ENCODE measurements around the gene WDFY1.
A peak's percentile ranks its signal among the peaks of the same experiment; 100 is the strongest.

DNA sequence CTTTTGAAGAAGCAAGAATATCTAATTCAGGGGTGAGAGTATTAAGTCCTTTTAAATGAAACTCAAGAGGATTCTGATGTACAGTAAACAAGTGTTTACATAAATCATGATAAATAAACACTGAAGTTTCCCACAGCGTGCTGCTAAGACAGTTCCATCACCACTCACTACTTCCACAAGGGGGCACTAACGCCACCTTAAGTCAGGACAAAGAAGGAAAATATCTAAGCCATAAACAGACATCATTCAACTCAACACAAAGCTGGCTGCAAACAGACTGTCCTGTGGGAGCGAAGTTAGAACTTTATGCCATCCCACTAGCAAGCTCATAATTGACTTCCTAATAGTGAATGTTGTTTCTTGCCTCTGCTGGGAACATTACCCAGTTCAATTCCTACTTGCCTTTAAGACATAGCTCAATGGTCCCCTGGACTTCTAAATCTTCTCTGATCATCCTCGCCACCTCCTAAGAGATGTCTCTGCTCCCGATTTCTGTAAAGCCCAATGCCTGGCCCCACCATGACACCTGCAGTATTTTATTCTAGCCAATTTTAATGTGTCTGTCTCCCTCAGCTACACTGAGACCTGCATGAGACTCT lies 48.6 kb upstream of the WDFY1 start:
- TF ChIP-seq CTCF (tag by site-specific recombination; IDR thresholded peaks at IDR 0.05) (peak; percentile 69), ZNF449 (tag by site-specific recombination; IDR thresholded peaks at IDR 0.05) (no peak), ZBTB7A (tag by site-specific recombination; IDR thresholded peaks at IDR 0.05; ENCODE audit: low read depth) (no peak), ZNF639 (tag by site-specific recombination; IDR thresholded peaks at IDR 0.05) (no peak), OVOL3 (tag by site-specific recombination; IDR thresholded peaks at IDR 0.05) (no peak), ZNF350 (tag by site-specific recombination; IDR thresholded peaks at IDR 0.05) (no peak), SP7 (tag by site-specific recombination; IDR thresholded peaks at IDR 0.05) (no peak), RBAK (tag by site-specific recombination; IDR thresholded peaks at IDR 0.05) (no peak), ZIC2 (tag by site-specific recombination; IDR thresholded peaks at IDR 0.05) (no peak), ZNF133 (tag by site-specific recombination; IDR thresholded peaks at IDR 0.05) (no peak)
- TF ChIP-seq, protein P1, sequence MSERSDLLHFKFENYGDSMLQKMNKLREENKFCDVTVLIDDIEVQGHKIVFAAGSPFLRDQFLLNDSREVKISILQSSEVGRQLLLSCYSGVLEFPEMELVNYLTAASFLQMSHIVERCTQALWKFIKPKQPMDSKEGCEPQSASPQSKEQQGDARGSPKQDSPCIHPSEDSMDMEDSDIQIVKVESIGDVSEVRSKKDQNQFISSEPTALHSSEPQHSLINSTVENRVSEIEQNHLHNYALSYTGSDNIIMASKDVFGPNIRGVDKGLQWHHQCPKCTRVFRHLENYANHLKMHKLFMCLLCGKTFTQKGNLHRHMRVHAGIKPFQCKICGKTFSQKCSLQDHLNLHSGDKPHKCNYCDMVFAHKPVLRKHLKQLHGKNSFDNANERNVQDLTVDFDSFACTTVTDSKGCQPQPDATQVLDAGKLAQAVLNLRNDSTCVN (tag by site-specific recombination; optimal IDR thresholded peaks at IDR 0.05), result no peak
